ENCODE measurements around the gene ZCCHC10.
"Not testable (repeated sequence)": the region's sequence is repeated elsewhere in the genome, so short reads cannot be mapped to it uniquely, and the experiment has no call there.

The ZCCHC10 gene

DNA sequence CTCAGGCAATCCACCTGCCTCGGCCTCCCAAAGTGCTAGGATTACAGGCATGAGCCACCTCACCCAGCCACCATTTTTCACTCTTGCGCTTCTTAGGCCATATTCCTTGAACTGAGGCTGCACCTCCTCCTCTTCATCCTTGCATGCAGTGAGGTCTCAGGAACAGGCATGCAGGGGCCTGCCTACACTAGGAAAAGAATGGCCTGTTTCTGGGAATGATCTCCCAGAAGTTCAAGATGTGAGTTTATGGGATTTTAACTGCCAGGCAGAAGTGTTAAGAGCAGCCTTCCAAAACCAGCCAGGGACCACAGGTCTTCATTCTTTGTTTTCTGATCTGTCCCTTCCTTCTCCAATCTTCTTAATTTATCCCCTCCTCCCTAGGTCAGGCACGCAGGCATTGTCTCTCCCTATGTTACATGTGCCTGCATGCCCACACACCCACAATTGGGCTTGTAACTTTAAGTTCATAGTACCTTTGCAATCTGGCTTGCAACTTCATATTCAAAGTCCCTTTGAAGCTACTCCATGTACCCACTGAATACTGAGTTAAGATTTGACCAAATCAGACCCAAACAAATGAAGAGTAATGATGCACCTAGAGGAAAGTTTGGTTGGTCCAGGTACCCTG, 14.9 kb upstream of the ZCCHC10 start:
- DNase-seq = no peak

- DNase-seq = not testable (repeated sequence)
Measured at GRCh38 chr5:133036677-133037076, 10.3 kb upstream of the ZCCHC10 start.

DNA sequence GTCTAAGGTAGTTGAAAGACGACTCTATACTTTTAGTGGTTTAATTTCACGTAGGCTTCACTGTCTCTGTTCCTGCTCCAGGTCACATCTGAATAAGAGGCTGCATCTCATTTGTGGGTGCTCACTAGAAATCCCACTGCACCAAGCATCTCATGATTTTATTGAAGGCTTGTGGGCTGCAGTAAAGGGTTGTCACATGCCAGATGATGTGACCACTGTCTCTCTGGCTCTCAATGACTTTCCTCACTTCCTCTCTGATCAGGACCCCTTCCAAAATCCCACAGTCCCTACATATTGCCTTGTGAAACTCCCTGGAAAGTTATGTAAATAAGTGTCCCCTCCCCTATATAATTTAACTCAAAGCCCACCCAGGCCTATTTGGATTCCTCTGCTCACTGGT, 8.9 kb upstream of the ZCCHC10 start:
- no peak for DNase-seq

DNA sequence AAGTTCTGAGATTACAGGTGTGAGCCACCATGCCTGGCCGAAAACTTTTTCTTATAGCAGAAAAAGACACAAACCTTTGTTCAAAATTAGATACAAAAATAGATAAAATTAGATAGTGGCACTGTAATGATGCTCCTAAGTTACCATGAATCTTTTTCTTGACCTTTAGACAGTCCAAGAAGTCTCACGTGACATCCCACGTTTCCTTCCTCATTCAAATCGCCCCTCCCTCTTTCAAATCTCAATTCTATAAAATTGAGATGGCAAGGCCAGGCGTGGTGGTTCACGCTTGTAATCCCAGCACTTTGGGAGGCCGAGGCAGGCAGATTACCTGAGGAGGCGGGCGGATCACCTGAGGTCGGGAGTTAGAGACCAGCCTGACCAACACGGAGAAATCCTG, 7.7 kb upstream of the ZCCHC10 start:
- DNase-seq = no peak

DNA sequence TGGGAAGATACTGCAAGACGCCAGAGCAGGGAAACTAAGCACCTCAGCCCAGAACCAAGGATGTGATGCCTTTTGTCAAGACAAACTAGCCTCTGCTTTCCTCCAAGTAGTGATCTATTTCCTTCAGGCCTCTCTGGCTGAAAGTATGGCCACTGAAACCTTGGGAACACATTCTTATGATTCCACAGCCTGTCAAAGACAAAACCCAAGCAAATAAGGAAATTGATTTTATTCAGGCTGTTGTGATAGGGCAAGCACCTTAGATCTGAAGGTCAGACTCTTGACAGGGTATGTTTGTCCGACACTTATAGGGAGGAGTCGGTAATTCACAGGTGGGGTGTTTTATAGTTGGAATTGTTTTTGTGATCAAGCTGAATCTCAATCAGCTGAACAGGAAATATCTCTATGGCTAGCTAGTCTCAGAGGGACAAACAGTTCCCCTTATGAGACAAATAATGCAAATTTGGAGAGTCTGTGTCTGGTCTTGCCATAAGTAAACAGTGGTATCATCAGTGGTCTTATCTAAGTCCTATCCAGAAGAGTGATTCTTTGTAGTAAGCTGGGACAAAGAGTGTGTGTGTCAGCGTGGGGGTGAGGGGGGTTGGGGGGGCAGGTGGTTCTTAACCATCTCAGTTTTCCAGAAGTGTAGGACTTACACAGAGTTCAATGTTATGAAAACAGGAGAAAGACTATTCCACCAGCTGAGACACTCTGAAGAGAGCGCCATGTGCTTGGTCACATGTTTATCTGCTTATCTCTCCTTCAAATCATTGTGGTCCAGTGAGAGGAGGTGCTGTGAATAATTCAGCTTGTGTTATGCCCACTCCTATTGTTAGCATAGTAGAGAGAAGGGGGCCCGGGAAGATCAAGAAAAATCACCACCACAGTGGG, 6.7 kb upstream of the ZCCHC10 start:
- DNase-seq = no peak

GRCh38 chr5:133030343-133031005, 4.1 kb upstream of the ZCCHC10 start:
- no peak for DNase-seq

- no peak for DNase-seq
Measured at GRCh38 chr5:133029416-133029815, 3.1 kb upstream of the ZCCHC10 start.

GRCh38 chr5:133026664-133027153, 360 bp upstream of the ZCCHC10 start:
- no peak for DNase-seq

- DNase-seq = not testable (repeated sequence)
Measured at GRCh38 chr5:133019471-133019870, 6.9 kb downstream of the ZCCHC10 start.

DNA sequence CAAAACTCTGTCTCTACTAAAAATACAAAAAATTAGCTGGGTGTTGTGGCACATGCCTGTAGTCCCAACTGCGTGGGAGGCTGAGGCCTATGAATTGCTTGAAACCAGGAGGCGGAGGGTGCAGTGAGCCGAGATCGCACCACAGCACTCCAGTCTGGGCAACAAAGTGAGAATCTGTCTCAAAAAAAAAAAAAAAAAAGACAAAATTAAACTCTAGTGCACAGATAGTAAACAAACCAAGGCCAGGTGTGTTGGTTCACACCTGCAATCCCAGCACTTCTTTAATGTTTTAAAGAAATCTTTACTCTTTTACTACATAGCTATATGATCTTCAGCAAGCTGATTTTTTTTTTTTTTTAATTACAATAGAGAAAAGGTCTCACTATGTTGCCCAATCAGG, 8.4 kb downstream of the ZCCHC10 start:
- no peak for DNase-seq

DNA sequence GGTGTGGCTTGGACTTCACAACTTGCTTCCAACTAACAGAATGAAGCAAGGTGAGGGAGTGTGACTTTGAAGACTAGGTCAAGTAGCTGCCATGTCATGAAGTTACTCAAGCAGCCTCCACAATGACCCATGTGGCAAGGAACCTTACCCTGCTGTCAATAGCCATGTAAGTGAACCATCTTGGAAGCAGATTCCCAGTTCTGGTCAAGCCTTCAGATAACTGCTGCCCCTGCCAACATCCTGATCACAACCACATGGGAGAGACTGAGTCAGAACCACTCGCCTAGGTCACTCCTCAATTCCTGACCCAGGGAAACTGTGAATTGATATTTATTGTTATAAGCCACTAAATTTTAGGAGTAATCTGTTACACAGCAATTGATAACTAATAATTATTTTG, 10.9 kb downstream of the ZCCHC10 start:
- DNase-seq = no peak

DNA sequence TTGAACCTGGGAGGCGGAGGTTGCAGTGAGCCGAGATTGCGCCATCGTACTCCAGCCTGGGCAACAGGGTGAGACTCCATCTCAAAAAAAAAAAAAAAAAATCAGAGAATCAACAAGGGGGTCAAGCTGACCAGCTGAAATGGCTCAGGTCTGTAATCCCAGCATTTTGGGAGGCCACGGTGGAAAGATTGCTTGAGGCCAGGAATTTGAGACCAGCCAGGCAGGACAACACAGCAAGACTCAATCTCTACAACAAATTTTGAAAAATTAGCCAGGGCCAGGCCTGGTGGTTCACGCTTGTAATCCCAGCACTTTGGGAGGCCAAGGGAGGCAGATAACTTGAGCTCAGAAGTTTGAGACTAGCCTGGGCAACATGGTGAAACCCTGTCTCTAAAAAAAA, 17.9 kb downstream of the ZCCHC10 start:
- not testable (repeated sequence) for DNase-seq

DNA sequence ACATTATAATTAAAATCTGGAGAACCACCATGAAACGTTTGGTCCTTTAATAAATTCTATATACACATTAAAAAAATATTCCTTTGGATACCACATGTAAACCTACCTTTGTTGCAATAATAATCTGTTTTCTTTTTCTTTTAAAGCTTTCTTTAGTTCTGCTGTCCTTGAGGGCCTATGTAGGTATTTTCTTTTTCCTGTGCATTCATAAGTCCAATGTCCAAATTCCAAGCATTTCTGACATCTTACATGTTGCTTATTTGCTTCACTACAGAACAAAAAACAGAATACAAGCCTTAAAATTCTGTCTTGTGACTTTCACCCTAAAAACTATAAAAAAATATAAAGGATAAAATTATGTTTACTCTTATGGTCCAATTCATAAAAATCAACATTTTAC, 19.7 kb downstream of the ZCCHC10 start:
- no peak for DNase-seq

GRCh38 chr5:132999246-132999645, 27.1 kb downstream of the ZCCHC10 start:
- no peak for DNase-seq

DNA sequence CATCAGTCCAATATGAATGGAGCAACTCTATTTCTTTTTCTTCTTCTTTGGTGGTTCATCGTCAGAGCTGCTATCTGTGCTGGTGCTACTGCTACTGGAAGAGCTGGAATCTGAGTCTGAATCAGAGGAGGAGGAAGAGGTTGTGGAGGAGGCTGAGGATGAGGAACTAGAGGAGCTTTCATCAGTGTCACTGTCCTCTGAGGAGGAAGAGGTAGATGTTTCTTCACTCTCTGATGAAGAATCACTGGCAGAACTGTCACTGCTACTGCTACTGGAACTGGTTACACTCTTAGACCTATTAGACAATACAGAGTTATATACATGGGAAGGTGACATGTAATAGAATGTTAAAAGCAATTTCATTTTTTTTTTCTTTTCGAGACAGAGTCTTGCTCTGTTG, 27.8 kb downstream of the ZCCHC10 start:
- DNase-seq = no peak

- DNase-seq = no peak
Measured at GRCh38 chr5:132996307-132996706, 30.0 kb downstream of the ZCCHC10 start.

- no peak for DNase-seq
Measured at GRCh38 chr5:132987531-132988408, 38.6 kb downstream of the ZCCHC10 start.

- DNase-seq = not testable (repeated sequence)
Measured at GRCh38 chr5:132982971-132983370, 43.4 kb downstream of the ZCCHC10 start.

DNA sequence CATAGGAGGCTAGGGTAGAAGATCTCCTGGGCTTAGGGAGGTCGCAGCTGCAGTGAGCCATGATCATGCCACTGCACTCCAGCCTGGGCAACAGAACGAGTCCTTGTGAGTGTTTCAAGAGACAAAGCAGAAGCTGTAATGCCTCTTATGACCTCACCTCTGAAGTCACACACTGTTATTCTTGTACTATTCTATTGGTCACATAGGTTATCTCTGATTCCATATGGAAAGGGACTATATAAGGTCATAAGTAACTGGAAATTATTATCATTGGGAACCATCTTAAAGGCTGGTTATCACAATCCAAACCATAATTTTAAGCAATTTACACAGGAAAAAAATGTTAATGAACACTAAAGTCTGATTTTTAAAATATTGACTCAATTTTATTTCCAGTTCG, 45.1 kb downstream of the ZCCHC10 start:
- no peak for DNase-seq

GRCh38 chr5:132979976-132980375, 46.4 kb downstream of the ZCCHC10 start:
- DNase-seq = no peak

GRCh38 chr5:132979367-132979940, 46.9 kb downstream of the ZCCHC10 start:
- no peak for DNase-seq

GRCh38 chr5:132976852-132977251, 49.5 kb downstream of the ZCCHC10 start:
- DNase-seq = no peak
